HepG2 (cell line): ENCODE results near the gene SNAI3. TPM values are rescaled to one million over a fixed set of nuclear protein-coding genes. Genes with fewer than 3 reads are reported as not detected.
A peak's percentile ranks its signal among the peaks of the same experiment; 100 is the strongest.

ENCODE experiments used
- CHCHD3 ChIP-seq: sonication (generic); formaldehyde crosslinking; IDR thresholded peaks from 2 replicates; pipeline ENCODE4 v1.8.0; 2022; ENCODE audit warnings: mild to moderate bottlenecking, missing genetic modification reagents, moderate library complexity
- FOXJ3 ChIP-seq: sonication (generic); formaldehyde crosslinking; IDR thresholded peaks from 2 replicates; pipeline ENCODE4 v1.4.0; 2020; ENCODE audit warnings: missing genetic modification reagents, mild to moderate bottlenecking, borderline replicate concordance
- HOXA9 ChIP-seq: sonication (generic); formaldehyde crosslinking; IDR thresholded peaks from 2 replicates; pipeline ENCODE4 v1.8.1; 2022; ENCODE audit warnings: missing genetic modification reagents, mild to moderate bottlenecking, moderate library complexity, borderline replicate concordance
- JDP2 ChIP-seq: sonication (generic); formaldehyde crosslinking; IDR thresholded peaks from 2 replicates; pipeline ENCODE4 v1.8.1; 2022; ENCODE audit warnings: missing genetic modification reagents, borderline replicate concordance
- SAP130 ChIP-seq: IDR thresholded peaks from 2 replicates; pipeline ENCODE4 v1.6.1; 2016; ENCODE audit warnings: low read depth
- SKIL ChIP-seq: sonication (generic); formaldehyde crosslinking; IDR thresholded peaks from 2 replicates; pipeline ENCODE4 v1.8.0; 2022; ENCODE audit warnings: missing genetic modification reagents, mild to moderate bottlenecking, moderate library complexity, borderline replicate concordance
- ZBTB39 ChIP-seq: sonication (generic); formaldehyde crosslinking; IDR thresholded peaks from 2 replicates; pipeline ENCODE4 v1.5.0; 2020; ENCODE audit warnings: missing genetic modification reagents
- ZBTB40 ChIP-seq, 2 experiments: fragments of 450-650 bp in 1 of 2; sonication (generic) in 1 of 2; formaldehyde crosslinking in 1 of 2; IDR thresholded peaks; 2 replicates each; pipeline versions ENCODE4 v1.6.1 to v1.8.0; 2016 to 2022; ENCODE audit warnings: antibody characterized with exemption in 1 of 2, mild to moderate bottlenecking in 1 of 2, missing genetic modification reagents in 1 of 2
- ZBTB7A ChIP-seq: sonication (generic); formaldehyde crosslinking; IDR thresholded peaks from 2 replicates; pipeline ENCODE4 v1.8.0; 2022; ENCODE audit warnings: mild to moderate bottlenecking, missing genetic modification reagents
- ZNF205 ChIP-seq: IDR thresholded peaks from 2 replicates; pipeline ENCODE4 v1.6.1; 2018; ENCODE audit warnings: missing biosample characterization, missing genetic modification reagents
- ZNF225 ChIP-seq: sonication (generic); formaldehyde crosslinking; IDR thresholded peaks from 2 replicates; pipeline ENCODE4 v1.4.0; 2020; ENCODE audit warnings: mild to moderate bottlenecking, missing genetic modification reagents
- ZNF430 ChIP-seq: sonication (generic); formaldehyde crosslinking; IDR thresholded peaks from 2 replicates; pipeline ENCODE4 v1.9.0; 2021; ENCODE audit warnings: mild to moderate bottlenecking, missing genetic modification reagents
- ZNF530 ChIP-seq: sonication (generic); formaldehyde crosslinking; IDR thresholded peaks from 2 replicates; pipeline ENCODE4 v1.5.0; 2020; ENCODE audit warnings: low read depth, mild to moderate bottlenecking, missing genetic modification reagents
- ZNF841 ChIP-seq: sonication (generic); formaldehyde crosslinking; IDR thresholded peaks from 2 replicates; pipeline ENCODE4 v1.8.1; 2023; ENCODE audit warnings: missing genetic modification reagents, borderline replicate concordance
- polyA plus RNA-seq, 8 experiments: library from polyadenylated mRNA; depleted of rRNA in 3 of 8; stranded (reverse) in 7 of 8; unstranded in 1 of 8; fragments of >200 nt; fragmentation: Illumina TruSeq in 4 of 8; extraction: Trizol in 4 of 8; gene quantifications; 2 replicates each; pipeline versions ENCODE4 v1.2.1 to v1.2.3, GENCODE V29; 2011 to 2016; ENCODE audit warnings: low read depth in 4 of 8, missing spikeins in 1 of 8, mixed read lengths in 1 of 8; ENCODE audit not compliant: insufficient read depth in 1 of 8
- total RNA-seq, 5 experiments: library from RNA; depleted of rRNA; stranded (reverse); fragments of >200 nt; fragmentation: Illumina TruSeq; extraction: Trizol; gene quantifications; 2 replicates each; pipeline ENCODE4 v1.2.3, GENCODE V29; 2016; ENCODE audit warnings: low read depth in 1 of 5

Gene SNAI3
- total and polyA plus RNA-seq, 2 of the 13 experiments (the other 11 are each of a cell fraction or from before 2014, with no cell fraction given) = 0.09 to 0.18 TPM

GRCh38 chr16:88662222-88662842 is 24.0 kb downstream of the SNAI3 start (continued):
- 0 out of 2 replicates have a peak, but pooled peaks have one; percentile 11 for TF ChIP-seq SKIL
- TF ChIP-seq ZNF530 = 0 out of 2 replicates have a peak, but pooled peaks have one; percentile 78
- 0 out of 2 replicates have a peak, but pooled peaks have one; percentile 83 for TF ChIP-seq CHCHD3 (CRISPR knock-in tag)
- TF ChIP-seq ZBTB39 = 0 out of 2 replicates have a peak, but pooled peaks have one; percentile 5
- TF ChIP-seq ZNF841 = peak; percentile 55; the same call in 1 of the 2 replicates
- no peak for TF ChIP-seq FOXJ3 (CRISPR knock-in tag)
- no peak for TF ChIP-seq ZBTB40 (IDR thresholded peaks at IDR 0.05)
- TF ChIP-seq ZBTB40 (CRISPR knock-in tag; IDR thresholded peaks at IDR 0.05) = 0 out of 2 replicates have a peak, but pooled peaks have one; percentile 7
- TF ChIP-seq HOXA9 = peak; percentile 49; the same call in 1 of the 2 replicates
- TF ChIP-seq ZNF430 (CRISPR knock-in tag) = peak; percentile 52; the same call in 1 of the 2 replicates
- TF ChIP-seq ZNF205 (CRISPR knock-in tag) = 0 out of 2 replicates have a peak, but pooled peaks have one; percentile 4
- no peak for TF ChIP-seq JDP2 (CRISPR knock-in tag)
- TF ChIP-seq ZBTB7A (CRISPR knock-in tag) = peak; percentile 15; the same call in 1 of the 2 replicates
- no peak for TF ChIP-seq ZNF225 (CRISPR knock-in tag)
- TF ChIP-seq SAP130 (CRISPR knock-in tag) = no peak
